GM21619 (cell line): Measurements from ENCODE around the gene PTPRF.

Experiments
- ATAC-seq: cut with Tn5 transposase; IDR thresholded peaks from one replicate; pipeline ENCODE4 v1.9.1; 2021; ENCODE audit not compliant: unreplicated experiment

The PTPRF gene

DNA sequence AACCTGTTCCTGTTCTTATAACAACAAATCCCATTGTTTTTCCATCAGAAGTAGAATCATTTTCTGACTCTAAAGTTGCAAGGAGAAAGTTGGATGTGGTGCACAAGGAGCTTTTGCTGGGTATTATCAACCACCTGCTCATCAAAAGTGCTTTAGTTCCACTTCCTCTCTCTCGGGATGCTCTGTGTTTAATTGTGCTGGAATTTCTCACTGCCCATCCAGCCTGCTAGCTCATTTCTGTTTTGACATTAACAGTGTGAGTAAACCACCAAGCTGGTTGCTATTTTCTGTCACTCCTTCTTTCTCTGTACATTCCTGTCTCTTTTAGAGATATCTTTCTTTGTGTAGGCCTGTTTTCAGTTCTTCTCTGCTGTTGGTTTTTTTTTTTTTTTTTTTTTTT lies 125.3 kb downstream of the PTPRF start:
- no peak for ATAC-seq

DNA sequence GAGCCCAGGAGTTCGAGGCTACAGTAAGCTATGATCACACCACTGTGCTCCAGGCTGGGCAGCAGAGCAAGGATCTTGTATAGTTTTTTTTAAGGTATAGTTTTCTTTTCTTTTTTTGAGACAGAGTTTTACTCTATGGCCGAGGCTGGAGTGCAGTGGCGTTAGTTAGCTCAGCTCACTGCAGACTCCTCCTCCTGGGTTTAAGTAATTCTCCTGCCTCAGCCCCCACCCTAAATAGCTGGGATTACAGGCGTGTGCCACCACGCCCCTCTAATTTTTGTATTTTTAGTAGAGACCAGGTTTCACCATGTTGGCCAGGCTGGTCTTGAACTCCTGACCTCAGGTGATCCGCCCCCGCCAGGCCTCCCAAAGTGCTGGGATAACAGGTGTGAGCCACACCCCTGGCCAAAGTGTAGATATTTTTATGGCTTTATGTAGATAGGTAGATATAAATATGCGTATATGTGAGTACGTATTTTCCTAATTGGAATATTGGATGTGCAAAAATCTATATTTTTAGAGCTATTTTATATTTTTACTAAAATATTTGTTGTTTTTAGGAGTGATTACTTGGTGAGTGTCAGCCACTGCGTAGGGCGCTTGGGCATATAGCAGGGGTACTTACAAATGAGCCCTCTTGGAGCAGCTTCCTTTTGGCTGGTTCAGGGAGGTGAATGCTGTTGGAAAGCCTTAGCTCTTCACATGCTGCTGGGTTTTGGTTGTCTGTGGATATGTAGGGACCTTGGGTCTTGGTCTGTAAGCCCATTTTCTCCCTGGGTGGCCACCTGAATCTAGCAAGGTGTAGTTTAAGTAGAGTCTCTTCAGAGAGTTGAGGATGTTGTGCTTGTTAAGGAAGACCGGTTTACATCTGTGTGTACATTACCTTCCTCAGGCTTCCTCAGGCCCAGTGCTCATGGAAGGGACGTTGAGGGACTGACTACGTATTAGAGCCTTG lies 128.8 kb downstream of the PTPRF start:
- ATAC-seq: no peak

DNA sequence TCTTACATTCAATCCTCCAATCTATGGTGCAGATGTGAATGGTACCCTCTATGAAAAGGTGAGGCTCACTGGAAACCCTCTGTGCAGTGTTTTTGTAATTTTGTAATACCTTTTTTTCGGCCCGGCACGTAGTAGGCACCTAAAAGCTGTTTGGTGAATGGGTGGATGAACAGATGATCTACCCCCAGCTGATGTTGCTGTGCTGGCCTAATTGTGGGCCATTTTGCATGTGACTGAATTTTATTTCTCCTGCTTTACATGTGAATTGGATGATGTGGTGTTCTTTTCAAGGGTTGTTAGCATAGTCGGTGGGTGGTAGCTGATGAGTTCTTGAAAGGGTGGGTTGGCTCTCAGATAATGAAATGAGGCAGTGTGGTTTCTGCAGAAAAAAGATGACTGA lies 129.7 kb downstream of the PTPRF start:
- no peak for ATAC-seq

DNA sequence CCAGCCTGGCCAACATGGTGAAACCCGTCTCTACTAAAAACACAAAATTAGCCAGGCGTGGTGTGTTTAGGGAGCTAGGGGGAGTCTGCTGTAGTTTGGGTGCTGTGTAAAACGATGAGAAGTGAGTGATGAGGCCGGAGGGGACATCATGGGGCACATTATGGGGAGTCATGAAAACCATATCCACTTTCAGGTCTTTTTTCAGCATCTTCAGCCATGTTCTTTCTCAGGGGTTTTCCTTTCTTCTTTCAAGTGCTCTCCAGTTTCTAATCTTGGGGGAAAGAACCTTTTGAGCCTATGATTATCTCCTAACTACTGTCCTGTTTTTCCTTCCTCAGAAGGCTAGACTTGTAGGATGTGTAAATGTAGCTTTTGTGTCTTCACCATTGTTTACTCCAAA lies 133.7 kb downstream of the PTPRF start:
- no peak for ATAC-seq

DNA sequence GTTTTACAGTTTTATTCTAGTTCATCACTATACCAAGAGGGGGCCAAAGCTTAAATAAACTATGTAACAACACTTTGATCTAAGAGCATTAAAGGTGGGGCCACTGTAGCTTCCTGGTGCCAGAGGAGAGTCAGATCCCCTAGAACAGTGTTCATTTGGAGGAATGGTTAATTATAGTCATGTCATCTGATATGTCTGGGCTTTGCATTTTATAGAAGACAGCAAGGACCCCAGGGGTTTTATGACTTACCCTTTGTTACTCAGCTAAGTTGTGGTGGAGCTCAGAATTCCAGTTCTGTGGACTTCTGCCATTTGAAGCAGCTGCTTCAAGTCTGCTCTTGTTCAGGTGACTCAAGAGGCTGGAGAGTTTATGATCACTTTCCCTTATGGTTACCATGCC lies 135.9 kb downstream of the PTPRF start:
- ATAC-seq: no peak

- no peak for ATAC-seq
These were observed 138.3 kb downstream of the PTPRF start for GRCh38 chr1:43668956-43669355.

- no peak for ATAC-seq
These were observed 139.2 kb downstream of the PTPRF start for GRCh38 chr1:43669878-43670277.

- ATAC-seq: no peak
These were observed 140.5 kb downstream of the PTPRF start for GRCh38 chr1:43671193-43671592.

DNA sequence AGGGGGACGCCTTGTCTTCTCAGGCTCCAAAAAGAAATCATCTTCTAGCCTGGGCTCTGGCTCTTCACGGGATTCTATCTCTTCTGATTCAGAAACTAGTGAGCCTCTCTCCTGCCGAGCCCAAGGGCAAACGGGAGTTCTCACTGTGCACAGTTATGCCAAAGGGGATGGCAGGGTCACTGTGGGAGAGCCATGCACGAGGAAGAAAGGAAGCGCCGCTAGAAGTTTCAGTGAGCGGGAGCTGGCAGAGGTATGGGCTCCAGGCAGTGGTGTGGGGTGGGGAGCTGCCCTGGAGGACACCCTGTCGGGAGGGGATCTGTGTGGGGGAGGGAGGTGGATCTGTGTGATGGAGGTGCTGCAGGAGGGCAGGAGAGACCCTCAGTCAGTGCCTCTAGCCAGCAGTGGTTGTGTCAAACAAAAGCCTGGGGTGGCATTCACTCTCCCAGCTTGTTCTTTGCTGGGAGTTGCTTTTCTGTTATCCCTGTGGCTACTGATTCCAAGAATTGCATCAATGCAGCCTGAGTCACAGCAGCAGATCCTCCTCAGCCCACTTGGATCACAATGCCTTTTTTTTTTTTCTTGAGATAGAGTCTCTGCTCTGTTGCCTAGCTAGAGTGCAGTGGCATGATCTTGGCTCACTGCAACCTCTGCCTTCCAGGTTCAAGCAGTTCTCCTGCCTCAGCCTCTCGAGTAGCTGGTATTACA lies 141.1 kb downstream of the PTPRF start:
- no peak for ATAC-seq

GRCh38 chr1:43673261-43673660 lies 142.6 kb downstream of the PTPRF start:
- no peak for ATAC-seq
